Stomach smooth muscle (tissue), 2 donors: ENCODE results near the gene PPFIBP1.
A peak's percentile ranks its signal among the peaks of the same experiment; 100 is the strongest.

ENCODE experiments used
- H3K27ac ChIP-seq: one replicate; pipeline ENCODE4 v1.7.0; 2013; ENCODE audit warnings: mild to moderate bottlenecking, low read length, inconsistent platforms
- H3K27me3 ChIP-seq, 2 donors: one replicate each; pipeline ENCODE4 v1.7.0; 2013; ENCODE audit warnings: low read length in 2 of 2; ENCODE audit not compliant: insufficient read depth in 2 of 2, control insufficient read depth in 1 of 2
- H3K36me3 ChIP-seq, 2 donors: one replicate each; pipeline ENCODE4 v1.7.0; 2013; ENCODE audit warnings: low read length in 2 of 2; ENCODE audit not compliant: control insufficient read depth in 2 of 2, insufficient read depth in 2 of 2
- H3K4me1 ChIP-seq: one replicate; pipeline ENCODE4 v1.7.0; 2013; ENCODE audit warnings: low read length; ENCODE audit not compliant: control insufficient read depth, insufficient read depth
- H3K4me3 ChIP-seq, 2 donors: one replicate each; pipeline ENCODE4 v1.7.0; 2013; ENCODE audit warnings: low read length in 2 of 2
- H3K9ac ChIP-seq, 2 donors: one replicate each; pipeline ENCODE4 v1.7.0; 2013; ENCODE audit warnings: low read length in 2 of 2, mild to moderate bottlenecking in 1 of 2
- H3K9me3 ChIP-seq, 2 donors: one replicate each; pipeline ENCODE4 v1.7.0; 2013; ENCODE audit warnings: low read length in 2 of 2; ENCODE audit not compliant: control insufficient read depth in 2 of 2
- donor health status: healthy.
- donor health status: Pancreatic carcinoma.

Gene PPFIBP1

DNA sequence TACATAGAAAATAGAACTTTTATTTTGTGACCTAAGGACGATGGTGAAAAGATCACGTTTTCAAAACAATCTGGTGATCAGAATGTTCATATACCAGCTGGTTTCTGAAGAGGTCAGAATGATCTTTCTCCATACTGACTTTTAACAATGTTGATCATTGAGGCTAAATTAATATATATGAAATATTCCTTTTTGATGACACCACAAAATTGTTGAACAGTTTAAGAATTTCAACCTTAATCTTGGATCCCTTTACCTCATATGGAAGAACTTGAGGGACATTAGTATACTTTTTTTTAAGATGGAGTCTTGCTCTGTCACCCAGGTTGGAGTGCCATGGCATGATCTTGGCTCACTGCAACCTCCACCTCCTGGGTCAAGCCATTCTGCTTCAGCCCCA, 169.4 kb downstream of the PPFIBP1 start:
- peaks cover 28 to 41% of the 10 kb centered on the region in 2 donors for H3K36me3 ChIP-seq
- no peaks in the 10 kb centered on the region for H3K9me3 ChIP-seq

DNA sequence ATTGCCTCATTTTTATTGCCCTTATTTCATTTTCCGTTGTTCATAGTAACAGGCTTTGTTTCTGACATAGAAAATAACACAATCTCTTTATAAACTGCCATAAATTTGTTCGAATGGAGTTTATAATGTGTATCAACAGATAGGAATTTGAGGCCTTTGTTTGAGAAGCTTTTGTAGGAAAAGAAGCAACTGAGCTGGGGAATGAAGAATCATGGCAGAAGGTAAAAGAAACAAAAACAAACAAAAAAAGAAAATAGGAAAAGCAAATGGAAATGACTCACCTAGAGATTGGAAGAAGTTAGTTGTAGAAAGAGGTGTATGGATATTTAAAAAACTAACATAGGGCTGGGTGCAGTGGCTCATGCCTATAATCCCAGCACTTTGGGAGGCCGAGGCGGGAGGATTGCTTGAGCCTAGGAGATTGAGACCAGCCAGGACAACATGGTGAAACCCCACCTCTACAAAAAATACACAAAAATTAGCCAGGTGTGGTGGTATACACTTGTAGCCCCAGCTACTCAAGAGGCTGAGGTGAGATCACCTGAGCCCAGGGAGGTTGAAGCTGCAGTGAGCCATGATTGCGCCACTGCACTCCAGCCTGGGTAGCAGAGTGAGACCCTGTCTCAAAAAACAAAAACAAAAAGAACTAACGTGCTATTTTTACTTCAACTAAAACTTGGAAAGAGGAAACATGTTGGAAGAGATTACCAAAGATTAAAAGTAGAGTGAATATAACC, 171.7 kb downstream of the PPFIBP1 start:
- Histone ChIP-seq H3K36me3 (peaks cover 9 to 20% of the 10 kb centered on the region in 2 donors), H3K4me3 (no peak overlapping the region), H3K27me3 (no peaks in the 10 kb centered on the region), H3K9ac (no peak overlapping the region), H3K4me1 (no peaks in the 10 kb centered on the region), H3K27ac (no peak overlapping the region), H3K9me3 (no peaks in the 10 kb centered on the region)

More for the DNA sequence above, 169.4 kb downstream of the PPFIBP1 start:
- Histone ChIP-seq H3K9ac (no peak overlapping the region), H3K27me3 (no peaks in the 10 kb centered on the region), H3K4me1 (no peaks in the 10 kb centered on the region), H3K4me3 (no peak overlapping the region), H3K27ac (no peak overlapping the region)

DNA sequence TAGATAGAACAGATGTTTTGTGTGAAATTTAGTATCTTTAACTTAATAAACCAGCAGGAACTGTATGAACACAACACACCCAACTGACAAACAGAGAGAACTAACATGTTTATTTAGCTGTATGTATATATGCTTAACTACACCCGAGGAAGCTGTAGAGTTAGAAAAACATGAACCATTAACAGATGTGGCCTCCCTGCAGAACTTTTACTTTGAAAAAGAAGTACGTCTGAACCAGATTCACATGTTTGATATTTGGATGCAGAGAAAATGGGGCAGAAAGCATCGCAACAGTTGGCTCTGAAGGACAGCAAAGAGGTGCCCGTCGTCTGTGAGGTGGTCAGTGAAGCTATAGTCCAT, 172.3 kb downstream of the PPFIBP1 start, which contains the start of gene REP15:
Gene REP15, plus strand, starts transcription at position 155 of the 360 bp plus-strand sequence. Its CDS starts 116 bp downstream, at position 271.
- Histone ChIP-seq H3K36me3 (peaks cover 9 to 18% of the 10 kb centered on the region in 2 donors), H3K27me3 (no peaks in the 10 kb centered on the region), H3K9ac (no peak within 1 kb of the TSS), H3K4me1 (no peaks in the 10 kb centered on the region), H3K27ac (no peak within 1 kb of the TSS), H3K4me3 (no peak within 1 kb of the TSS), H3K9me3 (no peaks in the 10 kb centered on the region)

DNA sequence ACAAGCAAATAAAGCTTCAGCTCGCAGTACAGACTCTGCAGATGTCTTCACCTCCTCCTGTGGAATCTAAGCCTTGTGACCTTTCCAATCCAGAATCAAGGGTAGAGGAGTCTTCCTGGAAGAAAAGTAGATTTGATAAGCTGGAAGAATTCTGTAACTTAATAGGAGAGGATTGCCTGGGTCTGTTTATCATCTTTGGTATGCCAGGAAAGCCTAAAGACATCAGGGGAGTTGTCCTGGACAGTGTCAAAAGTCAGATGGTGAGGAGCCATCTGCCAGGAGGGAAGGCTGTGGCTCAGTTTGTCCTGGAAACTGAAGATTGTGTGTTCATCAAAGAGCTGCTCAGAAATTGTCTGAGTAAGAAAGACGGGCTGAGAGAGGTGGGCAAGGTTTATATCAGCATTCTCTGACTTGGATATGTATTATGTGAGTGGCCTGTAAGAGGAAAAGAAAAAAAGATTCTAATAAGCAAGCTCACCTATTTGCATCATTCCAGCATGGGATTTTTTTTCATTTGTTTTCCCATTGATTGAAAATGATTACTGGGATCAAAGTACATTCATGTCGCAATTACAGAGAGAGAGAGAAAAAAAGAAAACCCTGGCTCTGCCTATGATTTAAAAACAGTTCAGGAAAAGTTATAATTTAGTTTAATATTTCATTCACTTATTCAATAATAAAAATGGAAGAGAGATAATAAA, 173.0 kb downstream of the PPFIBP1 start:
- Histone ChIP-seq H3K36me3 (peaks cover 9 to 12% of the 10 kb centered on the region in 2 donors), H3K27ac (no peak overlapping the region), H3K4me3 (no peak overlapping the region), H3K4me1 (no peaks in the 10 kb centered on the region), H3K9ac (no peak overlapping the region), H3K27me3 (no peaks in the 10 kb centered on the region), H3K9me3 (no peaks in the 10 kb centered on the region)

DNA sequence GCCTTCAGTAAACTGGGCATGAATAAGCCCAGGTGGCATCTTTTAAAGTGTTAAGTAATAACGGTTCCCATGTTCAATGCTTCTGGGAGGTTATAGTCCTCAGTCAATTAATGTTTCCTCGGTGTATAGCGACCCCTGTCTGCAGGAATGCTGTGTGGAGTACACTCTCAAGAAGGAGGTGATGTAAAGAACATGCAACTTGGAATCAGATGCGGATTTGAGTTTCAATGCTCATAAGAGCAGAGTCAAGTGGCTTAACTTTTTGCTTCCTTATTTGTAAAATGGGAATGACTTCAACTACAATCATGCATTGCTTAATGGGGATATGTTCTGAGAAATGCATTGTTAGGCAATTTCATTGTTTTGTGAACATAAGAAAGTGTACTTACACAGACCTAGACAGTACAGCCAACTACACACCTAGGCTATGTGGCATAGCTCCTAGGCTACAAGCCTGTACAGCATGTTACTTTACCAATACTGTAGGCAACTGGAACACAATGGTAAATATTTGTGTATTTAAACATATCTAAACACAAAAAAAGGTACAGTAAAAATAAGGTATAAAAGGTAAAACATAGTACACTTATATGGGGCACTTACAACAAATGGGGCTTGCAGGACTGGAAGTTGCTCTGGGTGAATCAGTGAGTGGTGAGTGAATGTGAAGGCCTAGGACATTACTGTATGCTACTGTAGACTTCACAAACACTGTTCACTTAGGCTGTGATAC, 179.9 kb downstream of the PPFIBP1 start:
- Histone ChIP-seq H3K36me3 (no peaks in the 10 kb centered on the region), H3K27me3 (no peaks in the 10 kb centered on the region), H3K4me3 (no peak overlapping the region), H3K9ac (no peak overlapping the region), H3K9me3 (no peaks in the 10 kb centered on the region), H3K27ac (no peak overlapping the region), H3K4me1 (no peaks in the 10 kb centered on the region)

DNA sequence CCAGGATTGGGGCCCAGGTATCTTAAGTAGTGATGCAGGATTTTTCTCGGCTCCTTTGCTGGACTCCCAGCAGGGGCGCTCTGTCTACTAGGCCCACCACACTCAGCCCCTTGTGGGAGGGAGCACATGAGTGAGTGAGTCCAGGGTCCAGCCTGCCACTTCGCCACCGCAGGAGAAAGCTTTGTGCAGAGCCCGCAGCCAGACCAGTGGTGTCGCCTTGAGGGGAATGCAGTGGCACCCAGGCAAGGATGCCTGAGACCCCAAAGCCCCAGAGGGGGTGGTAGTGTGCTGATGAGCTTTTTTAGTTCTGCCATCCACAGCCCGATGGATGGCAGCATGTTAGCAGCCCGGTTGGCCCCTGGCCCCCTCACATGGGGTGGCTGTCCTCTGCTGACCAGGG, 181.3 kb downstream of the PPFIBP1 start:
- Histone ChIP-seq H3K36me3 (no peaks in the 10 kb centered on the region), H3K27me3 (no peaks in the 10 kb centered on the region), H3K27ac (no peak overlapping the region), H3K4me1 (no peaks in the 10 kb centered on the region), H3K4me3 (no peak overlapping the region), H3K9me3 (no peaks in the 10 kb centered on the region), H3K9ac (no peak overlapping the region)

DNA sequence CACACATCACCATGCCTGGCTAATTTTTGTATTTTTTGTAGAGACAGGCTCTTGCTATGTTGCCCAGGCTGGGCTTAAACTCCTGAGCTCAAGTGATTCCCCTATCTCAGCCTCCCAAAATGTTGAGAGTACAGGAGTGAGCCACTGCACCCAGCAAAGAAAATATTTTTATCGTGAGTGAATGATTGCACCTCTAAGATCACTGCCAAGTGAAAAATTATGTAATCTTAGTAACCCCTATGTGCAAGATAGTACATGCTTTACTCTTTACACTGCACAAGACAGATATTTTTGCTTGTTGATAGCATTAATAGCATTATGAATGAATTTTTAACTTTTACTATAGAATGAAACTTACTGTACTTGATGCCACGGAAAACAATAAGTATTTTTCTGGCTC, 183.2 kb downstream of the PPFIBP1 start:
- Histone ChIP-seq H3K27me3 (no peaks in the 10 kb centered on the region), H3K9me3 (no peaks in the 10 kb centered on the region), H3K36me3 (no peaks in the 10 kb centered on the region), H3K27ac (no peak overlapping the region), H3K9ac (no peak overlapping the region), H3K4me3 (no peak overlapping the region), H3K4me1 (peaks cover 11% of the 10 kb centered on the region)

DNA sequence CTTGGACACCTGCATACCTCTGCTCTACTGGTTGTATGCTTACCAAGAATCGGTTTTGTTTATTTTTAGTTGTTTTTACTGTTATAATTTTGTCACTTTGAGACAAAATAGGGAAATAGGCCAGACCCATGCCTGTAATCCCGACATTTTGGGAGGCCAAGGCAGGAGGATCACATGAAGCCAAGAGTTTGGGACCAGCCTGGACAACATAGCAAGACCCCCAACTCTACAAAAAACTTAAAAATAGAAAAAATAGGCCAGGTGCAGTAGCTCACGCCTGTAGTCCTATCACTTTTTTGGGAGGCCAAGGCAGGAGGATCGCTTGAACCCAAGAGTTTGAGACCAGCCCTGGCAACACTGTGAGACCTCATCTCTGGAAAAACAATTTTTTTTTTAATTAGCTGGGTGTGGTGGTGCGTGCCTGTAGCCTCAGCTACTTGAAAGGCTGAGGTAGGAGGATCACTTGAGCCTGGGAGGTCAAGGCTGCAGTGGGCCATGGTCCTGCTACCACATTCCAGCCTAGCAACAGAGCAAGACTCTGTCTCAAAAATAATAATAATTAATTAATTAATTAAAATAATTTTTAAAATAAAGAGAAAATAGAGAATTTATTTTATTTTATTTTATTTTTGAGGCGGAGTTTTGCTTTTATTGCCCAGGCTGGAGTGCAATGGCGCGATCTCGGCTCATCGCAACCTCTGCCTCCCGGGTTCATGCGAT, 185.4 kb downstream of the PPFIBP1 start:
- peak overlapping the region in 1 of 2 donors; percentile 82 for H3K9ac ChIP-seq
- H3K36me3 ChIP-seq = no peaks in the 10 kb centered on the region
- no peaks in the 10 kb centered on the region for H3K27me3 ChIP-seq
- H3K4me1 ChIP-seq = peaks cover 14% of the 10 kb centered on the region
- peak overlapping the region; percentile 97 to 100 for H3K4me3 ChIP-seq
- peak overlapping the region; percentile 88 for H3K27ac ChIP-seq
- H3K9me3 ChIP-seq = no peaks in the 10 kb centered on the region

DNA sequence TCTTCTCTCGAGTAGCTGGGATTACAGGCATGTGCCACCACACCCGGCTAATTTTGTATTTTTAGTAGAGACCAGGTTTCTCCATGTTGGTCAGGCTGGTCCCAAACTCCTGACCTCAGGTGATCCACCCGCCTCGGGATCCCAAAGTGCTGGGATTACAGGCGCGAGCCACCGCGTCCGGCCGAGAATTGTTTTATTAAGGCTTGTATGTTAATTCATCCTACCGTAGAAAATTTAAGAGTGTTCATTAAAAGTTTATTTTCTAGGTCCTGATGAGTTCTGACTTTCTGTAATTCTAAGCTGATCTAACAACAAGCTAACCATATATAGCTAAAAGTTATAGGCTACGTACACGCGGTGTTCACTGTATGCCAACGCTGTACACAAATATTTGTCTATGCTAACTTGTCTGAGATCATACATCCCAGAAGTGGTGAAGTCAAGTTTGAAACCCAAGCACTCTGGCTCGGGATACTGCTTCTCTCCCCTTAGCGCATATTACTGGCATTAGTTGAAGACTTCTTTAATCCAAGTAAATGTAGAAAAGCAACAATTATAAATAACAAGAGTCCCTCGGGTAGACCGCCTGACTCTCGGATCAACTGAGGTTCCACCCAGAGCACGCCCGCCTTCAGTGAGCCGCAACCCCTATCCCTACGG, 186.1 kb downstream of the PPFIBP1 start:
- Histone ChIP-seq H3K4me3 (peak overlapping the region; percentile 97 to 100), H3K9me3 (no peaks in the 10 kb centered on the region), H3K4me1 (peaks cover 14% of the 10 kb centered on the region), H3K27ac (peak overlapping the region; percentile 88), H3K9ac (peak overlapping the region; percentile 82 to 95), H3K27me3 (no peaks in the 10 kb centered on the region), H3K36me3 (no peaks in the 10 kb centered on the region)
